KMS-11 (cell line): ENCODE data around the gene C5orf34.
"Not testable (repeated sequence)": the region's sequence is repeated elsewhere in the genome, so short reads cannot be mapped to it uniquely, and the experiment has no call there.

ENCODE experiments used
- H2AFZ ChIP-seq: fragments of 200-600 bp; sonication (generic); 2 replicates; pipeline ENCODE4 v1.6.1; 2016; ENCODE audit warnings: antibody characterized with exemption, mixed run types, low read depth
- H3K27ac ChIP-seq: fragments of 200-600 bp; sonication (generic); 2 replicates; pipeline ENCODE4 v1.6.1; 2016; ENCODE audit warnings: mild to moderate bottlenecking, mixed run types
- H3K27me3 ChIP-seq: fragments of 200-600 bp; sonication (generic); 2 replicates; pipeline ENCODE4 v1.6.1; 2017; ENCODE audit warnings: mild to moderate bottlenecking, low read depth, mixed run types, moderate library complexity; ENCODE audit not compliant: insufficient read depth
- H3K36me3 ChIP-seq: fragments of 200-600 bp; sonication (generic); 2 replicates; pipeline ENCODE4 v1.6.1; 2017; ENCODE audit warnings: mild to moderate bottlenecking, mixed run types; ENCODE audit not compliant: insufficient read depth
- H3K4me1 ChIP-seq: fragments of 200-600 bp; sonication (generic); 2 replicates; pipeline ENCODE4 v1.6.1; 2016; ENCODE audit warnings: mild to moderate bottlenecking, low read depth, mixed run types; ENCODE audit not compliant: poor library complexity, severe bottlenecking
- H3K4me2 ChIP-seq: fragments of 200-600 bp; sonication (generic); 2 replicates; pipeline ENCODE4 v1.7.0; 2016; ENCODE audit warnings: mild to moderate bottlenecking, mixed run types
- H3K4me3 ChIP-seq: fragments of 200-600 bp; sonication (generic); IDR thresholded peaks from 2 replicates; pipeline ENCODE4 v1.6.1; 2017; ENCODE audit warnings: low read depth, low read length, mixed read lengths; ENCODE audit not compliant: insufficient read depth
- H3K79me2 ChIP-seq: fragments of 200-600 bp; sonication (generic); 2 replicates; pipeline ENCODE4 v1.6.1; 2016; ENCODE audit warnings: low read depth, mixed run types; ENCODE audit not compliant: insufficient read depth
- H3K9ac ChIP-seq: fragments of 200-600 bp; sonication (generic); 2 replicates; pipeline ENCODE4 v1.6.1; 2016; ENCODE audit warnings: mild to moderate bottlenecking, mixed run types
- H4K20me1 ChIP-seq: fragments of 200-600 bp; sonication (generic); 2 replicates; pipeline ENCODE4 v1.6.1; 2016; ENCODE audit warnings: mild to moderate bottlenecking, mixed run types; ENCODE audit not compliant: insufficient read depth
- CTCF ChIP-seq: fragments of 200-600 bp; sonication (generic); conservative IDR thresholded peaks from 2 replicates; pipeline ENCODE4 v1.6.1; 2017; ENCODE audit warnings: low read depth, mild to moderate bottlenecking, antibody characterized with exemption, low read length, moderate library complexity, mixed read lengths

The C5orf34 gene

GRCh38 chr5:43515678-43516048 lies 715 bp upstream of the C5orf34 start:
- Histone ChIP-seq H3K27me3 (no peaks in the 10 kb centered on the region), H3K9ac (peak overlapping the region; percentile 73; the same call in 1 of the 2 replicates), H2AFZ (peak overlapping the region; percentile 75), H3K4me3 (no peak overlapping the region), H3K27ac (0 out of 2 replicates have a peak overlapping the region, but pooled peaks have one; percentile 78), H3K36me3 (no peaks in the 10 kb centered on the region), H4K20me1 (no peaks in the 10 kb centered on the region), H3K4me2 (peak overlapping the region; percentile 85), H3K4me1 (peaks cover 10% of the 10 kb centered on the region), H3K79me2 (no peaks in the 10 kb centered on the region)
- TF ChIP-seq CTCF = no peak

GRCh38 chr5:43514471-43514815 lies 505 bp downstream of the C5orf34 start:
- Histone ChIP-seq H3K79me2 (no peaks in the 10 kb centered on the region), H3K9ac (peak overlapping the region; percentile 73), H4K20me1 (no peaks in the 10 kb centered on the region), H3K4me3 (no peak overlapping the region), H3K4me1 (peaks cover 10% of the 10 kb centered on the region), H3K27ac (peak overlapping the region; percentile 78), H3K27me3 (no peaks in the 10 kb centered on the region), H3K4me2 (peak overlapping the region; percentile 92), H3K36me3 (no peaks in the 10 kb centered on the region), H2AFZ (peak overlapping the region; percentile 75)
- TF ChIP-seq CTCF = no peak

- no peaks in the 10 kb centered on the region for H4K20me1 ChIP-seq
- H3K79me2 ChIP-seq = no peaks in the 10 kb centered on the region
- TF ChIP-seq CTCF = no peak
- no peaks in the 10 kb centered on the region for H3K27me3 ChIP-seq
- H3K4me2 ChIP-seq = peak overlapping the region; percentile 92
- peak overlapping the region; percentile 78; the same call in 1 of the 2 replicates for H3K27ac ChIP-seq
- peak overlapping the region; percentile 75 for H2AFZ ChIP-seq
- no peaks in the 10 kb centered on the region for H3K36me3 ChIP-seq
- H3K4me1 ChIP-seq = peaks cover 10% of the 10 kb centered on the region
- H3K9ac ChIP-seq = peak overlapping the region; percentile 73; the same call in 1 of the 2 replicates
- H3K4me3 ChIP-seq = no peak overlapping the region
Observed at GRCh38 chr5:43514025-43514424, 923 bp downstream of the C5orf34 start.

GRCh38 chr5:43511062-43511461 lies 3.9 kb downstream of the C5orf34 start:
- peaks cover 10% of the 10 kb centered on the region for H3K4me1 ChIP-seq
- H3K79me2 ChIP-seq, H3K27me3 ChIP-seq, H2AFZ ChIP-seq, H3K9ac ChIP-seq, H3K36me3 ChIP-seq, H3K27ac ChIP-seq, H4K20me1 ChIP-seq, H3K4me2 ChIP-seq, H3K4me3 ChIP-seq: not testable (repeated sequence)

GRCh38 chr5:43498581-43498980 lies 16.4 kb downstream of the C5orf34 start:
- no peaks in the 10 kb centered on the region for H3K27me3 ChIP-seq
- no peaks in the 10 kb centered on the region for H4K20me1 ChIP-seq

More at GRCh38 chr5:43498581-43498980, 16.4 kb downstream of the C5orf34 start:
- Histone ChIP-seq H3K9ac (no peak overlapping the region), H3K4me2 (no peak overlapping the region), H3K36me3 (no peaks in the 10 kb centered on the region), H3K79me2 (no peaks in the 10 kb centered on the region), H3K4me3 (no peak overlapping the region), H2AFZ (no peak overlapping the region), H3K4me1 (no peaks in the 10 kb centered on the region), H3K27ac (no peak overlapping the region)
- TF ChIP-seq CTCF = no peak
